Choroid plexus epithelial cell (primary cell): ENCODE data around the gene IL17B.

Experiments used
- DNase-seq: peaks from one replicate; pipeline ENCODE4 v3.0.0-alpha.2; 2010; ENCODE audit warnings: low read depth
- H3K4me3 ChIP-seq: 2 replicates; pipeline ENCODE4 v1.5.1; 2011; ENCODE audit warnings: low read depth, mild to moderate bottlenecking, control low read depth, low read length, moderate library complexity
- CTCF ChIP-seq: conservative IDR thresholded peaks from 2 replicates; pipeline ENCODE4 v1.5.1; 2011; ENCODE audit warnings: low read depth, mild to moderate bottlenecking, control low read depth, inconsistent platforms, low read length, moderate library complexity

Gene IL17B

GRCh38 chr5:149380466-149381121, 1.5 kb upstream of the IL17B start:
- TF ChIP-seq CTCF, result no peak
- H3K4me3 ChIP-seq, result no peak overlapping the region
- DNase-seq, result no peak

- H3K4me3 ChIP-seq, result no peak overlapping the region
- DNase-seq, result no peak
- no peak for TF ChIP-seq CTCF
These were observed 804 bp upstream of the IL17B start for GRCh38 chr5:149379818-149380374.

GRCh38 chr5:149378241-149378820, 761 bp downstream of the IL17B start:
- TF ChIP-seq CTCF, result no peak
- H3K4me3 ChIP-seq, result no peak overlapping the region
- DNase-seq, result no peak

- no peak for TF ChIP-seq CTCF
- no peak for DNase-seq
- H3K4me3 ChIP-seq, result no peak overlapping the region
These were observed 2.2 kb downstream of the IL17B start for GRCh38 chr5:149376711-149377447.

- no peak for TF ChIP-seq CTCF
- H3K4me3 ChIP-seq, result no peak overlapping the region
- DNase-seq, result no peak
These were observed 3.0 kb downstream of the IL17B start for GRCh38 chr5:149376104-149376503.

- DNase-seq, result no peak
- no peak for TF ChIP-seq CTCF
- no peak overlapping the region for H3K4me3 ChIP-seq
These were observed 3.7 kb downstream of the IL17B start for GRCh38 chr5:149375434-149375833.
